H9 (cell line): Measurements from ENCODE around the gene KIF6. TPM values are rescaled to one million over a fixed set of nuclear protein-coding genes. Genes with fewer than 3 reads are reported as not detected.

Experiments used
- DNase-seq: peaks from one replicate; pipeline ENCODE4 v3.0.0-alpha.2; 2017
- H2AFZ ChIP-seq: one replicate; pipeline ENCODE4 v1.6.1; 2013; ENCODE audit warnings: mild to moderate bottlenecking, low read length, control low read depth, moderate library complexity
- H2AK5ac ChIP-seq: 2 replicates; pipeline ENCODE4 v1.6.1; 2013; ENCODE audit warnings: low read length, control low read depth, mixed read lengths; ENCODE audit not compliant: insufficient read length
- H2BK120ac ChIP-seq: one replicate; pipeline ENCODE4 v1.6.1; 2013; ENCODE audit warnings: low read depth, mild to moderate bottlenecking, low read length, control low read depth, inconsistent platforms; ENCODE audit not compliant: poor library complexity, severe bottlenecking
- H2BK12ac ChIP-seq: 2 replicates; pipeline ENCODE4 v1.6.1; 2013; ENCODE audit warnings: low read length, control low read depth, mixed read lengths, low read depth; ENCODE audit not compliant: insufficient read length
- H2BK15ac ChIP-seq: 2 replicates; pipeline ENCODE4 v1.6.1; 2013; ENCODE audit warnings: low read depth, low read length, control low read depth
- H2BK20ac ChIP-seq: one replicate; pipeline ENCODE4 v1.6.1; 2013; ENCODE audit warnings: low read depth, mild to moderate bottlenecking, low read length, control low read depth, inconsistent platforms; ENCODE audit not compliant: poor library complexity, severe bottlenecking
- H2BK5ac ChIP-seq: 2 replicates; pipeline ENCODE4 v1.6.1; 2013; ENCODE audit warnings: low read length, control low read depth, mixed read lengths; ENCODE audit not compliant: insufficient read length
- H3K14ac ChIP-seq: 2 replicates; pipeline ENCODE4 v1.6.1; 2013; ENCODE audit warnings: low read length, control low read depth; ENCODE audit not compliant: insufficient read depth
- H3K18ac ChIP-seq: 2 replicates; pipeline ENCODE4 v1.6.1; 2013; ENCODE audit warnings: low read depth, mild to moderate bottlenecking, mixed read lengths, low read length, control low read depth; ENCODE audit not compliant: insufficient read length
- H3K23ac ChIP-seq: 2 replicates; pipeline ENCODE4 v1.6.1; 2013; ENCODE audit warnings: low read length, control low read depth, mixed read lengths, low read depth; ENCODE audit not compliant: insufficient read length
- H3K23me2 ChIP-seq: 2 replicates; pipeline ENCODE4 v1.6.1; 2013; ENCODE audit warnings: low read depth, mild to moderate bottlenecking, mixed read lengths, low read length, control low read depth; ENCODE audit not compliant: insufficient read length, poor library complexity, severe bottlenecking
- H3K27ac ChIP-seq: 2 replicates; pipeline ENCODE4 v1.5.1; 2013; ENCODE audit warnings: low read length, control low read depth, mixed read lengths, low read depth; ENCODE audit not compliant: insufficient read length
- H3K27me3 ChIP-seq: 2 replicates; pipeline ENCODE4 v1.6.1; 2013; ENCODE audit warnings: low read length, control low read depth, inconsistent platforms; ENCODE audit not compliant: insufficient read depth
- H3K4ac ChIP-seq: 2 replicates; pipeline ENCODE4 v1.6.1; 2013; ENCODE audit warnings: low read depth, mild to moderate bottlenecking, control low read depth, inconsistent platforms, low read length, moderate library complexity
- H3K4me1 ChIP-seq: 2 replicates; pipeline ENCODE4 v1.6.1; 2013; ENCODE audit warnings: low read length, control low read depth, inconsistent platforms; ENCODE audit not compliant: insufficient read depth
- H3K4me2 ChIP-seq: 2 replicates; pipeline ENCODE4 v1.6.1; 2013; ENCODE audit warnings: low read length, control low read depth, mixed read lengths; ENCODE audit not compliant: insufficient read length, insufficient read depth
- H3K56ac ChIP-seq: 2 replicates; pipeline ENCODE4 v1.6.1; 2013; ENCODE audit warnings: low read depth, mild to moderate bottlenecking, mixed read lengths, low read length, control low read depth; ENCODE audit not compliant: insufficient read length
- H3K79me1 ChIP-seq: 2 replicates; pipeline ENCODE4 v1.6.1; 2013; ENCODE audit warnings: low read depth, mild to moderate bottlenecking, moderate library complexity, low read length, control low read depth, inconsistent platforms; ENCODE audit not compliant: insufficient read depth, poor library complexity, severe bottlenecking
- H3K79me2 ChIP-seq: 2 replicates; pipeline ENCODE4 v1.6.1; 2013; ENCODE audit warnings: low read length, control low read depth, inconsistent platforms; ENCODE audit not compliant: insufficient read depth
- H3K9ac ChIP-seq: 2 replicates; pipeline ENCODE4 v1.6.1; 2013; ENCODE audit warnings: low read length, control low read depth, mixed read lengths; ENCODE audit not compliant: insufficient read length; ENCODE audit errors: extremely low read depth
- H3K9me3 ChIP-seq: one replicate; pipeline ENCODE4 v1.6.1; 2013; ENCODE audit warnings: low read depth, low read length, inconsistent platforms; ENCODE audit not compliant: control insufficient read depth
- H3T11ph ChIP-seq: one replicate; pipeline ENCODE4 v1.6.1; 2013; ENCODE audit warnings: mild to moderate bottlenecking, low read length, control low read depth, inconsistent platforms
- H4K20me1 ChIP-seq: one replicate; pipeline ENCODE4 v1.6.1; 2013; ENCODE audit not compliant: control insufficient read depth, insufficient read length, insufficient read depth
- H4K5ac ChIP-seq: 2 replicates; pipeline ENCODE4 v1.6.1; 2013; ENCODE audit warnings: low read depth, mild to moderate bottlenecking, mixed read lengths, low read length, control low read depth; ENCODE audit not compliant: insufficient read length
- H4K8ac ChIP-seq: replicated peaks from 2 replicates; pipeline ENCODE4 v1.6.1; 2013; ENCODE audit warnings: low read length, control low read depth, mixed read lengths, low read depth; ENCODE audit not compliant: insufficient read length
- H4K91ac ChIP-seq: 2 replicates; pipeline ENCODE4 v1.6.1; 2013; ENCODE audit warnings: low read depth, mild to moderate bottlenecking, moderate library complexity, mixed read lengths, low read length, control low read depth; ENCODE audit not compliant: insufficient read length
- H3K27ac Mint-ChIP-seq, 3 experiments: 2 replicates in 2 of 3; 3 replicates in 1 of 3; pipeline ENCODE4 v1.8.0; 2020 to 2021; ENCODE audit warnings: mixed read lengths in 3 of 3, mild to moderate bottlenecking in 1 of 3, moderate library complexity in 1 of 3
- H3K27me3 Mint-ChIP-seq: 2 replicates; pipeline ENCODE4 v1.8.0; 2021; ENCODE audit warnings: low read depth, mild to moderate bottlenecking, moderate library complexity, mixed read lengths
- H3K36me3 Mint-ChIP-seq, 3 experiments: 2 replicates in 2 of 3; 3 replicates in 1 of 3; pipeline ENCODE4 v1.8.0; 2020 to 2021; ENCODE audit warnings: low read depth in 3 of 3, mixed read lengths in 3 of 3; ENCODE audit not compliant: insufficient read depth in 1 of 3
- H3K4me1 Mint-ChIP-seq, 2 experiments: 2 replicates each; pipeline ENCODE4 v1.8.0; 2020; ENCODE audit warnings: mixed read lengths in 2 of 2
- H3K4me3 Mint-ChIP-seq, 2 experiments: 2 replicates in 1 of 2; 3 replicates in 1 of 2; pipeline ENCODE4 v1.8.0; 2020 to 2021; ENCODE audit warnings: mild to moderate bottlenecking in 2 of 2, mixed read lengths in 2 of 2, moderate library complexity in 1 of 2
- H3K9me3 Mint-ChIP-seq, 2 experiments: 2 replicates in 1 of 2; 3 replicates in 1 of 2; pipeline ENCODE4 v1.8.0; 2020; ENCODE audit warnings: mild to moderate bottlenecking in 2 of 2, mixed read lengths in 2 of 2, moderate library complexity in 1 of 2
- WGBS: extraction: QIAGEN DNeasy Blood & Tissue Kit; methylation state at CpG from one replicate; pipeline ENCODE4 v1.1.7; 2013; ENCODE audit warnings: missing lambda C conversion rate, low lambda C conversion rate, mixed read lengths; ENCODE audit not compliant: insufficient read length; ENCODE audit errors: extremely low coverage; 5-methylcytosine and 5-hydroxymethylcytosine counted together
- total RNA-seq: library from RNA; stranded (reverse); gene quantifications from 2 replicates; pipeline ENCODE4 v1.2.1, GENCODE V29; 2021
- TF ChIP-seq, protein P1 (sequence below): fragments of 200-600 bp; sonication (generic); conservative IDR thresholded peaks from 3 replicates; pipeline ENCODE4 v1.8.0; 2021; ENCODE audit warnings: antibody characterized with exemption, mild to moderate bottlenecking

The KIF6 gene
- total RNA-seq, 1 experiment from 2014 or later = 0.63 TPM

DNA sequence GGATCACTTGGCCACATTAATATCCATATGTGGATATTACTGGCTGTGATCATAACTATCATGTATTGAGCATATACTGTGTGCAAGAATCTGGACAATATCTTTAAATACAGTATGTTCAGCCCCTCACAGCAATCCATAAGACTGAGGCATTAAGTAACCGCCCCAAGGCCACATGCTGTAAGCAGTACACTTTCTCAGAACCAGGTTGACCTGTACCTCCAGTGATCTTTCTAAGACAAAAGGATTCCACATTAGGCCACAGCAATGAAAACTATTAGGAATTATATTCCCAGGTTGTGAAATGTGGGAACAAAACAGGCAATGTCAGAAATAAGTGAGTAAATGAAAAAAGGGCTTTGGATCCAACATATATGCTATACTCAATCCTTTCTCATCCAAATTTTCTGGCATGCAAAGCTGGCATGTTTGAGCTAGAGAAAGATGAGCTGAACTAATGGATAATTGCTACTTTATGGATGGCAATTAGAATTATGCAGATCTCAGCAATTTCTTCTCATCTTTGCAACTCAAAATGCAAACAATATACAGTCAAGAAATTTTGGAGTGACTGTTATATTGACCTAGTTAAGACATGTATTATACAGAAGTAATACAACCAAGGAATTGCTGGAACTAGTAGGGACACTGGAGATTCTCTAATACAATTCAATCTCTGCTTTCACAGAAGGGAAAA lies 86.9 kb downstream of the KIF6 start:
- no peaks in the 10 kb centered on the region for H3K79me1 ChIP-seq
- no peak overlapping the region for H3K4ac ChIP-seq
- no peak overlapping the region for H3K14ac ChIP-seq
- H3K4me1 ChIP-seq = no peaks in the 10 kb centered on the region
- H4K8ac ChIP-seq = no peak overlapping the region
- H3K27me3 ChIP-seq = no peaks in the 10 kb centered on the region
- no peak overlapping the region for H3K23ac ChIP-seq
- H4K5ac ChIP-seq = no peak overlapping the region
- no peaks in the 10 kb centered on the region for H3K23me2 ChIP-seq
- no peak overlapping the region for H2AFZ ChIP-seq
- H3K56ac ChIP-seq = no peak overlapping the region
- Mint-ChIP-seq H3K9me3 (no peaks in the 10 kb centered on the region), H3K27me3 (no peaks in the 10 kb centered on the region), H3K4me3 (no peak overlapping the region), H3K27ac (no peak overlapping the region), H3K4me1 (peaks cover 4 to 8% of the 10 kb centered on the region in 2 experiments; a peak in 3 of 4 replicates), H3K36me3 (no peaks in the 10 kb centered on the region)
- TF ChIP-seq, protein P1, sequence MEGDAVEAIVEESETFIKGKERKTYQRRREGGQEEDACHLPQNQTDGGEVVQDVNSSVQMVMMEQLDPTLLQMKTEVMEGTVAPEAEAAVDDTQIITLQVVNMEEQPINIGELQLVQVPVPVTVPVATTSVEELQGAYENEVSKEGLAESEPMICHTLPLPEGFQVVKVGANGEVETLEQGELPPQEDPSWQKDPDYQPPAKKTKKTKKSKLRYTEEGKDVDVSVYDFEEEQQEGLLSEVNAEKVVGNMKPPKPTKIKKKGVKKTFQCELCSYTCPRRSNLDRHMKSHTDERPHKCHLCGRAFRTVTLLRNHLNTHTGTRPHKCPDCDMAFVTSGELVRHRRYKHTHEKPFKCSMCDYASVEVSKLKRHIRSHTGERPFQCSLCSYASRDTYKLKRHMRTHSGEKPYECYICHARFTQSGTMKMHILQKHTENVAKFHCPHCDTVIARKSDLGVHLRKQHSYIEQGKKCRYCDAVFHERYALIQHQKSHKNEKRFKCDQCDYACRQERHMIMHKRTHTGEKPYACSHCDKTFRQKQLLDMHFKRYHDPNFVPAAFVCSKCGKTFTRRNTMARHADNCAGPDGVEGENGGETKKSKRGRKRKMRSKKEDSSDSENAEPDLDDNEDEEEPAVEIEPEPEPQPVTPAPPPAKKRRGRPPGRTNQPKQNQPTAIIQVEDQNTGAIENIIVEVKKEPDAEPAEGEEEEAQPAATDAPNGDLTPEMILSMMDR = no peak
- H3K27ac ChIP-seq = no peak overlapping the region
- H3K4me2 ChIP-seq = no peak overlapping the region
- H2BK5ac ChIP-seq = no peak overlapping the region
- H2BK120ac ChIP-seq = no peak overlapping the region
- H2BK12ac ChIP-seq = no peak overlapping the region
- H2BK15ac ChIP-seq = no peak overlapping the region
- DNase-seq = no peak
- no CpG with 5 or more reads among the region's 1 CpG for WGBS
- H3K18ac ChIP-seq = no peak overlapping the region
- no peak overlapping the region for H3T11ph ChIP-seq
- H4K20me1 ChIP-seq = no peaks in the 10 kb centered on the region
- H3K9ac ChIP-seq = no peak overlapping the region
- H3K79me2 ChIP-seq = no peaks in the 10 kb centered on the region
- no peak overlapping the region for H2AK5ac ChIP-seq
- H3K9me3 ChIP-seq = no peaks in the 10 kb centered on the region
- no peak overlapping the region for H4K91ac ChIP-seq
- no peak overlapping the region for H2BK20ac ChIP-seq
